ENCODE data around the gene TUFT1.
A peak's percentile ranks its signal among the peaks of the same experiment; 100 is the strongest.

The TUFT1 gene

GRCh38 chr1:151540021-151540981 lies at the start of gene TUFT1:
TSS of gene TUFT1 (plus strand) at chr1:151540309. CDS start at chr1:151540367, 58 bp downstream.
- peak; percentile 94 for DNase-seq

GRCh38 chr1:151491641-151492040 lies 48.5 kb upstream of the TUFT1 start:
- no peak for DNase-seq

GRCh38 chr1:151492120-151492519 lies 48.0 kb upstream of the TUFT1 start:
- no peak for DNase-seq

- no peak for DNase-seq
Measured at GRCh38 chr1:151493042-151493441, 47.1 kb upstream of the TUFT1 start.

GRCh38 chr1:151494741-151495281 lies 45.3 kb upstream of the TUFT1 start:
- no peak for DNase-seq

- no peak for DNase-seq
Measured at GRCh38 chr1:151495316-151495715, 44.8 kb upstream of the TUFT1 start.

- no peak for DNase-seq
Measured at GRCh38 chr1:151499365-151499764, 40.7 kb upstream of the TUFT1 start.

GRCh38 chr1:151499930-151500329 lies 40.2 kb upstream of the TUFT1 start:
- no peak for DNase-seq

GRCh38 chr1:151501474-151501873 lies 38.6 kb upstream of the TUFT1 start:
- DNase-seq = no peak

- no peak for DNase-seq
Measured at GRCh38 chr1:151502035-151502700, 37.9 kb upstream of the TUFT1 start.

- no peak for DNase-seq
Measured at GRCh38 chr1:151502859-151503780, 37.0 kb upstream of the TUFT1 start.

- no peak for DNase-seq
Measured at GRCh38 chr1:151504252-151504651, 35.9 kb upstream of the TUFT1 start.

- no peak for DNase-seq
Measured at GRCh38 chr1:151504759-151505158, 35.4 kb upstream of the TUFT1 start.

- no peak for DNase-seq
Measured at GRCh38 chr1:151508833-151509232, 31.3 kb upstream of the TUFT1 start.

GRCh38 chr1:151509350-151510019 lies 30.6 kb upstream of the TUFT1 start:
- DNase-seq = no peak

- DNase-seq = no peak
Measured at GRCh38 chr1:151510020-151510405, 30.1 kb upstream of the TUFT1 start.

GRCh38 chr1:151510614-151510956 lies 29.5 kb upstream of the TUFT1 start:
- DNase-seq = no peak

GRCh38 chr1:151510957-151511635 lies 29.0 kb upstream of the TUFT1 start, which contains the start of gene CGN:
TSS of gene CGN (plus strand) at chr1:151511387. CDS start at chr1:151518520, 7,133 bp downstream.
- DNase-seq = peak; percentile 91

- peak; percentile 43 for DNase-seq
Measured at GRCh38 chr1:151511636-151512215, 28.4 kb upstream of the TUFT1 start.

GRCh38 chr1:151512326-151512725 lies 27.8 kb upstream of the TUFT1 start:
- no peak for DNase-seq
